ENCODE data around the gene FRYL.

DNA sequence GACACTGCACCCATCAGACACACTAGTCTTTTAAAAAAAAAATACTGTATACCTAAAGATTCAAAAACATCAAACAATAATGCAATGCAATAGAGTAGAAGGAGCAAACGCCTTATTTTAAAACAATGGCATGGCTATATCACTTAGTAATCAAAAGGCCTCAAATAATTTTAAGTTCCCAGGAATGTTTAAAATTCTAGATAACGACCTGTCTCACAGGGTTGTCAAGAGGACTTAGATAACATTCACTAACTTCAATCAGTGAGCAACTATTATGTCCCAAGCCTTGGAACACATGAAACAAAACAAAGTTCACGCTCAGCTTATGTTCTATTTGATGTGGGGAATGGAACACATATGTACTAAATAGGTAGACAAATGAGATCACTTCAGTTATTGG, 106.5 kb downstream of the FRYL start:
- TF ChIP-seq, protein P1, sequence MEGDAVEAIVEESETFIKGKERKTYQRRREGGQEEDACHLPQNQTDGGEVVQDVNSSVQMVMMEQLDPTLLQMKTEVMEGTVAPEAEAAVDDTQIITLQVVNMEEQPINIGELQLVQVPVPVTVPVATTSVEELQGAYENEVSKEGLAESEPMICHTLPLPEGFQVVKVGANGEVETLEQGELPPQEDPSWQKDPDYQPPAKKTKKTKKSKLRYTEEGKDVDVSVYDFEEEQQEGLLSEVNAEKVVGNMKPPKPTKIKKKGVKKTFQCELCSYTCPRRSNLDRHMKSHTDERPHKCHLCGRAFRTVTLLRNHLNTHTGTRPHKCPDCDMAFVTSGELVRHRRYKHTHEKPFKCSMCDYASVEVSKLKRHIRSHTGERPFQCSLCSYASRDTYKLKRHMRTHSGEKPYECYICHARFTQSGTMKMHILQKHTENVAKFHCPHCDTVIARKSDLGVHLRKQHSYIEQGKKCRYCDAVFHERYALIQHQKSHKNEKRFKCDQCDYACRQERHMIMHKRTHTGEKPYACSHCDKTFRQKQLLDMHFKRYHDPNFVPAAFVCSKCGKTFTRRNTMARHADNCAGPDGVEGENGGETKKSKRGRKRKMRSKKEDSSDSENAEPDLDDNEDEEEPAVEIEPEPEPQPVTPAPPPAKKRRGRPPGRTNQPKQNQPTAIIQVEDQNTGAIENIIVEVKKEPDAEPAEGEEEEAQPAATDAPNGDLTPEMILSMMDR (conservative IDR thresholded peaks at IDR 0.05; ENCODE audit: low read depth, low read length), result no peak
- no peak for TF ChIP-seq EZH2 (IDR thresholded peaks at IDR 0.05; ENCODE audit: borderline replicate concordance, low read depth, low read length, poor library complexity, severe bottlenecking)

All from A673 (cell line).